DOHH2 (cell line): Measurements from ENCODE around the gene ABHD12B.

ENCODE experiments used
- H3F3A ChIP-seq: fragments of 200-600 bp; sonication (generic), shearing (Covaris generic); 2 replicates; pipeline ENCODE4 v1.6.0; 2016; ENCODE audit warnings: antibody characterized with exemption, mild to moderate bottlenecking; ENCODE audit not compliant: control insufficient read depth, insufficient read depth
- H3K27ac ChIP-seq: fragments of 200-600 bp; sonication (generic); 2 replicates; pipeline ENCODE4 v1.5.1; 2014; ENCODE audit warnings: low read depth, mild to moderate bottlenecking, low read length, moderate library complexity
- H3K27me3 ChIP-seq: fragments of 200-600 bp; sonication (generic); 2 replicates; pipeline ENCODE4 v1.6.1; 2014; ENCODE audit warnings: mild to moderate bottlenecking, low read length, mixed read lengths; ENCODE audit not compliant: control insufficient read depth
- H3K36me3 ChIP-seq: fragments of 200-600 bp; sonication (generic); 2 replicates; pipeline ENCODE4 v1.6.1; 2014; ENCODE audit warnings: mild to moderate bottlenecking, low read length, moderate library complexity, mixed read lengths; ENCODE audit not compliant: control insufficient read depth
- H3K4me1 ChIP-seq: fragments of 200-600 bp; sonication (generic); 2 replicates; pipeline ENCODE4 v1.6.1; 2014; ENCODE audit warnings: mild to moderate bottlenecking, low read length, mixed read lengths; ENCODE audit not compliant: control insufficient read depth
- H3K4me2 ChIP-seq: fragments of 200-600 bp; sonication (generic); 2 replicates; pipeline ENCODE4 v1.6.0; 2014; ENCODE audit warnings: mild to moderate bottlenecking, low read length, moderate library complexity
- H3K4me3 ChIP-seq: fragments of 200-600 bp; sonication (generic); 2 replicates; pipeline ENCODE4 v1.5.1; 2014; ENCODE audit warnings: mild to moderate bottlenecking, low read length, mixed read lengths
- H3K79me2 ChIP-seq: fragments of 200-600 bp; sonication (generic); 2 replicates; pipeline ENCODE4 v1.6.1; 2014; ENCODE audit warnings: mild to moderate bottlenecking, low read length, mixed read lengths; ENCODE audit not compliant: control insufficient read depth
- H3K9me2 ChIP-seq: fragments of 200-600 bp; sonication (generic); replicated peaks from 2 replicates; pipeline ENCODE4 v1.6.1; 2014; ENCODE audit warnings: mild to moderate bottlenecking, low read length, mixed read lengths; ENCODE audit not compliant: control insufficient read depth
- H3K9me3 ChIP-seq: fragments of 200-600 bp; sonication (generic); 2 replicates; pipeline ENCODE4 v1.6.1; 2014; ENCODE audit warnings: antibody characterized with exemption, low read length, mixed read lengths; ENCODE audit not compliant: control insufficient read depth, insufficient read depth
- H4K20me1 ChIP-seq: fragments of 200-600 bp; sonication (generic); 2 replicates; pipeline ENCODE4 v1.6.0; 2014; ENCODE audit warnings: low read depth, mild to moderate bottlenecking, antibody characterized with exemption, low read length, moderate library complexity; ENCODE audit not compliant: control insufficient read depth, insufficient read depth
- CTCF ChIP-seq: fragments of 200-600 bp; sonication (generic); IDR thresholded peaks from one replicate; pipeline ENCODE4 v1.5.1; 2014; ENCODE audit warnings: antibody characterized with exemption, mild to moderate bottlenecking, low read depth, low read length; ENCODE audit not compliant: poor library complexity, severe bottlenecking
- EZH2phosphoT487 ChIP-seq: fragments of 200-600 bp; sonication (generic); IDR thresholded peaks from 2 replicates; pipeline ENCODE4 v1.6.1; 2017; ENCODE audit warnings: borderline replicate concordance, mild to moderate bottlenecking, antibody characterized with exemption, low read length, moderate library complexity, mixed read lengths

Gene ABHD12B

GRCh38 chr14:50864946-50865345, 6.9 kb upstream of the ABHD12B start:
- H3K9me2 ChIP-seq, result no peaks in the 10 kb centered on the region
- no peaks in the 10 kb centered on the region for H4K20me1 ChIP-seq
- no peaks in the 10 kb centered on the region; the same call in 1 of the 2 replicates for H3F3A ChIP-seq
- peaks cover 10% of the 10 kb centered on the region for H3K4me1 ChIP-seq
- TF ChIP-seq CTCF (no peak), EZH2phosphoT487 (no peak)
- H3K27ac ChIP-seq, result no peak overlapping the region
- H3K4me2 ChIP-seq, result no peak overlapping the region
- peaks cover 11% of the 10 kb centered on the region; the same call in 1 of the 2 replicates for H3K27me3 ChIP-seq
- H3K79me2 ChIP-seq, result no peaks in the 10 kb centered on the region
- no peaks in the 10 kb centered on the region for H3K36me3 ChIP-seq
- no peak overlapping the region for H3K4me3 ChIP-seq
- H3K9me3 ChIP-seq, result no peaks in the 10 kb centered on the region

GRCh38 chr14:50865391-50866076, 6.3 kb upstream of the ABHD12B start:
- Histone ChIP-seq H3F3A (no peaks in the 10 kb centered on the region; the same call in 1 of the 2 replicates), H4K20me1 (no peaks in the 10 kb centered on the region), H3K9me2 (no peaks in the 10 kb centered on the region), H3K27me3 (peaks cover 11% of the 10 kb centered on the region; the same call in 1 of the 2 replicates), H3K27ac (no peak overlapping the region), H3K36me3 (no peaks in the 10 kb centered on the region), H3K79me2 (no peaks in the 10 kb centered on the region), H3K9me3 (no peaks in the 10 kb centered on the region), H3K4me2 (no peak overlapping the region), H3K4me1 (peaks cover 5% of the 10 kb centered on the region), H3K4me3 (no peak overlapping the region)
- TF ChIP-seq EZH2phosphoT487, result no peak

- H3K27me3 ChIP-seq, result peaks cover 26% of the 10 kb centered on the region
- no peaks in the 10 kb centered on the region for H3K36me3 ChIP-seq
- H3K9me2 ChIP-seq, result no peaks in the 10 kb centered on the region
- no peak overlapping the region for H3K4me2 ChIP-seq
- H3K4me3 ChIP-seq, result no peak overlapping the region
- H3K27ac ChIP-seq, result no peak overlapping the region
- H3K9me3 ChIP-seq, result no peaks in the 10 kb centered on the region
- no peaks in the 10 kb centered on the region for H3K79me2 ChIP-seq
- peaks cover 13% of the 10 kb centered on the region for H3K4me1 ChIP-seq
- H3F3A ChIP-seq, result no peaks in the 10 kb centered on the region
- no peaks in the 10 kb centered on the region for H4K20me1 ChIP-seq
- TF ChIP-seq EZH2phosphoT487 (no peak), CTCF (no peak)
Measured at GRCh38 chr14:50871228-50871627, 625 bp upstream of the ABHD12B start.

DNA sequence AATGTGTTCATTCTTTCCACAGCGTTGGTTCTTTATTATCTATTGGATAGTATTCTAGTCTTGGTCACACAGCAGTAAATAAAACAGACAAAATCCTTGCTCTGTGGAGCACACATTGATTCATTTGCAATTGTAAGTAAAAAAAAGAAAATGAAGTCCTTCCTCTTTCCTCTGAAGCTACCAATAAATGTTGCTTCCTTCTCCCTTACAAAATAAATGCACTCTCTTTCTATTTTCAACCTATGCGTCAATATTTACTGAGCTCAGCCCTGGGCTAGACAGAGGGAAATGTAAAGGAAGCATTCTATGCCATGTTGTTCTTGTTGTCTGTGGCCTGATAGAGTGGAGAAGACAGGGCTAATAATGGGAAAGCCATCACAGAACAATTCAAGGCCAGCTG, 2.9 kb downstream of the ABHD12B start:
- H3K27ac ChIP-seq, result no peak overlapping the region
- peaks cover 13% of the 10 kb centered on the region for H3K4me1 ChIP-seq
- no peaks in the 10 kb centered on the region for H3K9me3 ChIP-seq
- no peak overlapping the region for H3K4me3 ChIP-seq
- no peaks in the 10 kb centered on the region for H3F3A ChIP-seq
- no peaks in the 10 kb centered on the region for H3K9me2 ChIP-seq
- H3K79me2 ChIP-seq, result no peaks in the 10 kb centered on the region
- no peaks in the 10 kb centered on the region for H3K36me3 ChIP-seq
- H3K4me2 ChIP-seq, result peak overlapping the region; percentile 7; the same call in 1 of the 2 replicates
- no peaks in the 10 kb centered on the region for H4K20me1 ChIP-seq
- no peak for TF ChIP-seq EZH2phosphoT487
- TF ChIP-seq CTCF, result no peak
- peaks cover 32% of the 10 kb centered on the region for H3K27me3 ChIP-seq
